Activated CD4-positive, alpha-beta T cell treated with anti-CD3 and anti-CD28 coated beads, Interleukin-2, Interleukin-4, amounts not matched to agents 100 ng/mL and 50 ng/mL, durations not matched to agents 16 hours and 8 hours (primary cell): ENCODE results near the gene PEAK3.

Source experiments
- DNase-seq: peaks from one replicate; pipeline ENCODE4 v3.0.0-alpha.2; 2020; ENCODE audit warnings: low spot score

Gene PEAK3

GRCh38 chr19:2270423-2271233 is 11.3 kb downstream of the PEAK3 start:
- peak; percentile 65 for DNase-seq

- DNase-seq: no peak
Observed at GRCh38 chr19:2270157-2270422, 11.9 kb downstream of the PEAK3 start.

GRCh38 chr19:2269244-2270156 is 12.5 kb downstream of the PEAK3 start:
- peak; percentile 99 for DNase-seq

- no peak for DNase-seq
Observed at GRCh38 chr19:2268861-2269243, 13.1 kb downstream of the PEAK3 start.

GRCh38 chr19:2268480-2268830 is 13.5 kb downstream of the PEAK3 start:
- no peak for DNase-seq

- no peak for DNase-seq
Observed at GRCh38 chr19:2266183-2266993, 15.6 kb downstream of the PEAK3 start.

GRCh38 chr19:2261438-2262172 is 20.4 kb downstream of the PEAK3 start:
- DNase-seq: no peak

GRCh38 chr19:2260341-2260805 is 21.6 kb downstream of the PEAK3 start:
- no peak for DNase-seq

GRCh38 chr19:2259336-2259735 is 22.6 kb downstream of the PEAK3 start:
- DNase-seq: no peak

GRCh38 chr19:2255982-2256685 is 25.8 kb downstream of the PEAK3 start, which contains the start of gene JSRP1:
Gene JSRP1, minus strand, starts transcription at chr19:2256417. Its CDS starts 1,103 bp downstream, at chr19:2255314.
- DNase-seq: no peak

GRCh38 chr19:2255112-2255845 is 26.7 kb downstream of the PEAK3 start:
- no peak for DNase-seq

GRCh38 chr19:2254064-2254872 is 27.7 kb downstream of the PEAK3 start:
- DNase-seq: no peak

GRCh38 chr19:2253106-2254063 is 28.6 kb downstream of the PEAK3 start:
- no peak for DNase-seq

GRCh38 chr19:2252797-2253105 is 29.2 kb downstream of the PEAK3 start:
- no peak for DNase-seq

GRCh38 chr19:2252055-2252796 is 29.7 kb downstream of the PEAK3 start:
- no peak for DNase-seq

- DNase-seq: no peak
Observed at GRCh38 chr19:2251106-2252054, 30.6 kb downstream of the PEAK3 start.

GRCh38 chr19:2250766-2251105 is 31.2 kb downstream of the PEAK3 start:
- no peak for DNase-seq
